T-helper 1 cell treated with Interleukin-12 subunit alpha and Interleukin-12 subunit beta and Interleukin-4 antibody, amounts not matched to agents 30 μg/mL and 1 μg/mL, for 36 hours (primary cell): Measurements from ENCODE around the gene LY86.

Experiments used
- H3K27ac Mint-ChIP-seq: one replicate; pipeline ENCODE4 v1.8.0; 2021; ENCODE audit warnings: mild to moderate bottlenecking, mixed read lengths
- H3K27me3 Mint-ChIP-seq: one replicate; pipeline ENCODE4 v1.8.0; 2021; ENCODE audit warnings: low read depth, mixed read lengths
- H3K36me3 Mint-ChIP-seq: one replicate; pipeline ENCODE4 v1.8.0; 2021; ENCODE audit warnings: low read depth, mixed read lengths
- H3K4me1 Mint-ChIP-seq: one replicate; pipeline ENCODE4 v1.8.0; 2021; ENCODE audit warnings: low read depth, mixed read lengths
- H3K4me3 Mint-ChIP-seq: one replicate; pipeline ENCODE4 v1.8.0; 2021; ENCODE audit warnings: mild to moderate bottlenecking, moderate library complexity, mixed read lengths
- H3K9me3 Mint-ChIP-seq: one replicate; pipeline ENCODE4 v1.8.0; 2021; ENCODE audit warnings: mixed read lengths

The LY86 gene

DNA sequence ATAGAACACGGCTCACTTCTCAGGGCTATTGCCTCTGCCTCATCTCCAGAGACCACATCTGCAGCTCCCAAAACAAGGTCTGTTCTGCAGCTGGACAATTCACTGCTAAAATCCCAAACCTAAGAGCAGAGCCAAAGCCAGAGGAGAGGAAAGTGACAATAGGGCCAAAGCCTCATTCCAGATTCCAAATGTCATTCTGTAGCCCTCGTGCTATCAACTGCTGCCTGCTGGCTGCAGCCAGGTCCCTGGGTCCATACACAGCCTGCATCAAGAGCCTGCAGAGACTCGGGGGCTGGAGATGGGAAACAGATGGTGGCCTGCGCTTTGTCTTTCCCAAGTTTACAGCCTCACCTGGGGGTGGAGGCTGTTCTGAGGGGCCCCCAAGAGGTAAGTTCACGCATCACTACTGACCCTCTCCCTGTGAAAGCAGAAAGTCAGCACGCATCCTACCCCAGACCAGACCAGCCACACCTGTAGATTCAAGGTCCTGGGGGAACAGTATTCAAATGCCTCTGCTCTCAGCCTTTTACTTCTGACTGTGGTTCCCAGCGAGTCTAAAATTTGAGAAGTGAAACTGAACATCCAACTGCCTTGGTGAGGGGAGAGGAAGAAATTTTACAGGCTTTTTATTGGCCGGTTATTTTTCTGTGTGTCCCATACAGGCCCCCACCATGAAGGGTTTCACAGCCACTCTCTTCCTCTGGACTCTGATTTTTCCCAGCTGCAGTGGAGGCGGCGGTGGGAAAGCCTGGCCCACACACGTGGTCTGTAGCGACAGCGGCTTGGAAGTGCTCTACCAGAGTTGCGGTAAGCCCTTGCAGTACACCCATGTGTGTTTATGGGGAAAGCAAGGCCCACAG, at the start of gene LY86:
Gene LY86 (plus strand): TSS at position 657 of the 860 bp plus-strand sequence. CDS start 15 bp downstream, at position 672.
- peaks cover 63% of the 10 kb centered on the region for H3K4me1 Mint-ChIP-seq
- H3K9me3 Mint-ChIP-seq = peaks cover 9% of the 10 kb centered on the region
- H3K27ac Mint-ChIP-seq = peak within 1 kb of the TSS; percentile 81
- H3K27me3 Mint-ChIP-seq = no peaks in the 10 kb centered on the region
- H3K36me3 Mint-ChIP-seq = peaks cover 24% of the 10 kb centered on the region
- peak within 1 kb of the TSS; percentile 56 for H3K4me3 Mint-ChIP-seq

DNA sequence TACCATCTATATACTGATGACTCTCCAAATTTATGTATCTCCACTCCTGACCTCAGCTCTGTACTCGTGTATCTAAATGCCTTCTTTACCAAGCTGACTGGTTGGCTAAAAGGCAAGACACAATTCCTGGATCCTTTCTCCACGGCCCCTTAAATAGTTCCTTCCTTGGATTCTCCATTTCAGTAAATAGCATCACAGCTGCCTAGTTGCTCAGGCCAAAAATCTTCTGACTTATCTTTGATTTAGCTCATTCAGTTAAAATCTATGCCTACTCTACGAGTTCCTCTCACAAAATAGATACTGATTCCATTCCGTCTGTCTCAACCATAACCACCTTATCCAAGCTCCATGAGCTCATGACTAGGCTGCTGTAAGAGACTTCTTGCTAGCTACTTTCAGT, 49.5 kb upstream of the LY86 start:
- peaks cover 70% of the 10 kb centered on the region for H3K27me3 Mint-ChIP-seq

DNA sequence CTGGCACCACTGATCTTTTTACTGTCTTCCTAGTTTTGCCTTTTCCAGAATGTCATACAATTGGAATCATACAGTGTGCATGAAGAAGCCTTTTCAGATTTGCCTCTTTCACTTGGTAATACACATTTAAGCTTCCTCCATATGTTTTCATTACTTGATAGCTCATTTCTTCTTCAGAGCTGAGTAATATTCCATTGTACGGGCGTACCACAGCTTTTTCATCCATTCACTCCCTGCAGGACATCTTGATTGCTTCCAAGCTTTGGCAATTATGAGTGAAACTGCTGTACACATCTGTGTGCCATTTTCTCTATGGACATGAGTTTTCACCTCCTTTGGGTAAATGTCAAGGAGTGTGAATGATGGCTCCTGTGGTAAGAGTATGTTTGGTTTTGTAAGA, 46.2 kb upstream of the LY86 start:
- peaks cover 86% of the 10 kb centered on the region for H3K27me3 Mint-ChIP-seq
- H3K9me3 Mint-ChIP-seq = no peaks in the 10 kb centered on the region
- no peak overlapping the region for H3K4me3 Mint-ChIP-seq
- H3K27ac Mint-ChIP-seq = no peak overlapping the region
- H3K4me1 Mint-ChIP-seq = peaks cover 19% of the 10 kb centered on the region
- H3K36me3 Mint-ChIP-seq = no peaks in the 10 kb centered on the region

More for the DNA sequence above, 49.5 kb upstream of the LY86 start:
- peaks cover 13% of the 10 kb centered on the region for H3K4me1 Mint-ChIP-seq
- H3K4me3 Mint-ChIP-seq = no peak overlapping the region
- H3K27ac Mint-ChIP-seq = no peak overlapping the region
- H3K9me3 Mint-ChIP-seq = no peaks in the 10 kb centered on the region
- H3K36me3 Mint-ChIP-seq = no peaks in the 10 kb centered on the region

DNA sequence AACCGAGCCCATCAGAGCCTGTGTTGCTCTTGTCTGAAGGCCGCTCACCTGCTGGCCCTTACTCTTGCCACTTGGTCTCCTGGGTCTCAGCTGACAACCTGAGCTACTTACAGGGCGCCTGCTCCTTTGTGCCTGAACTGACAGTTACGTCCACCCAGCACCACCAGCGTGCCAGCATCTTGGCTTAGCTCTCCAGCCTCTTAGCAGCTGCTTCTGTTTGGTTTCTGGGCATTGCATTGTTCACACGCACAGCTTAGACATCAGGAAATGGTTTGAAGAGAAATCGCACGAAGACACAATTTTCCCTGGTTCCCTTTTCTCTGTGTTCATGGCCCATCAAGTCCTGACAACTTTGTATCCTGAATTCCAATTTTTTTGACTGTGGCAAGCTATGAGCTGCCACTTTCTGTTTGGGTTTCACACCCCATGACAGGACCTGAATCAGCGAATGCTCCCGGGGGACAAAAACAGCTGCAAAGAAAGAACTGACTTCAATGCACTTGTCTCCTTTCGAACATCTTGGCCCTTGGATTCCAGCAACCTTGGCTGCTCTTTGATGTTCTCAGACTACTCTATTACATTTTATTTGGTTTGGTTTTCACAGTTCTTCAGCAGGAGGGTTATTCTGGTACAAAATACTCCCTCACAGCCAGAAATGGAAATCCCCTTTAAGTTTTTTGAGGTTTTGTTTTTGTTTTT, 45.2 kb upstream of the LY86 start:
- Mint-ChIP-seq H3K27me3 (peaks cover 90% of the 10 kb centered on the region), H3K9me3 (no peaks in the 10 kb centered on the region), H3K4me1 (peaks cover 18% of the 10 kb centered on the region), H3K4me3 (no peak overlapping the region), H3K36me3 (no peaks in the 10 kb centered on the region), H3K27ac (no peak overlapping the region)

DNA sequence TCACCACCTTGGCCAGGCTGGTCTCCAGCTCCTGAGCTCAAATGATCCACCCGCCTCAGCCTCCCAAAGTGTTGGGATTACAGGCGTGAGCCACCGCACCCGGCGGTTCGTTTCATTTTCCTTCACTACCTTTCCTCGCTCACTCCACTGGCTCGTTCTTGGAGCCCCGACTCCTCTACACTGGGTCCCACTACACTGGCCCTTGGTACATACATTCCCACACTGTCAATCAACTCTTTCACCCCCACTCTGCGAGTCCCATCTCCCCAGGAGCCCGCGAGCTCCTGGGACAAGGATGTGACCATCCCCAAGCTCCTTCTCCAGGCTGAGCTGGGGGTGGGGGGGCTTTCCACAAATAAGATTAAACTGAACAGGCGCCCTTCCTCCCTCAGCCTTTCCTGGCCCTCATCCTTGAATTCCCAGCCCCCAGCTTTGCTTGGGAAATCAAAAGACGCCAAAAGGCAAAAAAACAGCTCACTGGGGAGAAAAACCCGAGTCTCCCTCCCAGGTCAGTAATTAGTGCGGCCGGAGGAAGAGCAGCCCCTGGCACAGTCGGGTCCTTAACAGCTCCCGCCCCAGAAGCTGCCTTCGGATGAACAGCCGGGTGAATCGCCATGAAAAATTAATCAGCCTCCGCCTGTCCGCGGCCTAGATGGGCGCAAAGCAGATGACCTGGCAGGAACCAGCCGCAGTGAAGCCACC, 42.8 kb upstream of the LY86 start:
- Mint-ChIP-seq H3K4me3 (no peak overlapping the region), H3K36me3 (no peaks in the 10 kb centered on the region), H3K9me3 (no peaks in the 10 kb centered on the region), H3K4me1 (peaks cover 16% of the 10 kb centered on the region), H3K27ac (no peak overlapping the region), H3K27me3 (peaks cover 83% of the 10 kb centered on the region)

DNA sequence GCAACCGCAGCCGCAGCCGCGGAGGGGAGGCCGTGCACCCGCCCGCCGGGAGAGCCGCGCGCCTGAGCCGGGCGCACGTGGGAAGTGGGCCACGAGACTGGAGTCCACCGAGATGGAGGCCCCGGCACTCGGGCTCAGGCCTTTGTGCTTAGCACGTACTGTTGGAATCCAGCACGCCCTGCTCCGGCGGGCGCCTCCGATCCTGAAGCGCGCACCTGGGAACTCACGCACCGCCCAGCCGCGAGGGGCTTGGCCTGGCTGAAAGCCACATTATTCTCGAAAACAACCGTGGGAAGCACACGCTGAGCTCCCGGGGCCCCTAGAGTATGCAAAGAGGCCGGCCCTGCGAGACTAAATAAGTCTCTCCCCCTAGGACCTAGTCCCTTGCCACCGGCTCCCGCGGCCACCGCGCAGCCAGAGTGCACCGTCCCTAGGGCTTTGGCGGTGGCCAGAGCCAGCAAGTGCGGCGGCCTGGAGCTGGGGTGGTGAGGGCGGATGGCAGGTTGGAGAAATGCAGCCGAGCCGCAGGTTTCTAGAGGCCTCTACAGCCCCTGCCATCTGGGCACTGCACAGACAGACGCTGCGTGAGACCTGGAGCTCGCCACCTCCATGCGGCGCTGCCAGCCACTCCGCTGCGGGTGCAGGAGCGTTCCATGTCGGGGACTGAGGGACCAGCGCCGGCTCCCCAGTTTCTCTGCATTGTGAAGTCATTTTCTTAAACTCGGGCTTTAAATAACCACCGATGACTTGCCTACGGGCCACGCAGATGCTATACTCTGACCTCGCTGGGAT, 42.0 kb upstream of the LY86 start:
- peaks cover 78% of the 10 kb centered on the region for H3K27me3 Mint-ChIP-seq
- H3K4me3 Mint-ChIP-seq = peak overlapping the region; percentile 29

DNA sequence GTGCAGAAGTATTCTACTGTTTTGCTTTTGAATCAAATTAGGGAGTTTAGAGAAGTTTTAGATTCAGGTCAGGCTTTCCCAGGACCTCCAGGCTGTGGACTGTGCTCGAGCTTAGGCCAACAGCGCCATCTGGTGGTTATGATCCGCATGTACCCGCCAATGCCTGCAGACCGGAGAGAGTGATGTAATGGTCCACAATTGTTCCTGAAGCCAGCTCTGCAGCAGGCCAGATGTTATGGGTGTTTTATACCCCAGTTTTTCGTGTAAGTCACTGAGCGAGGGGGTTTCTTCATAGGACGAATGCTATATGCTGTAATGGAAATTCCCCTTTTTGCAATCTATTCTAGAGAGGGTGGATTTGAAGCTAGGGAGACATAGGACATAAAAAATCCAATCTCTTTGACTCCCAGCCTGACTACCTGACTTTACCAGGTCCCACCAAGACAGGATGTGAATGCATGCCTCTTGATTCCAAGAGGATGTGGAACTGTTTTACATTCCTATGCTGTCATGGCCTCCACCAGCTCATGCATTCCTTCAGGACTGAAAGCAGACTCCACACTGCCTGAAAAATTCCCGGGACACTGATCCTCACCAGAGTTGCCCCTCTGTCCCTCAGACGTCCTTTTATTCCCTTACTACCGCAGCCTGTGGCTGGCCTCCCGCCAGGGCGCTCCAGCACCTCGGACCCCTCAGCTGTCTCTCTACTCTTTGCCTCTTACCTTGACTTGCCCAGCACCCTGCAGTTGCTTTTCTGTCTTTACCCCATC, 41.2 kb upstream of the LY86 start:
- H3K9me3 Mint-ChIP-seq = no peaks in the 10 kb centered on the region
- H3K4me3 Mint-ChIP-seq = peak overlapping the region; percentile 29
- H3K4me1 Mint-ChIP-seq = peaks cover 16% of the 10 kb centered on the region
- H3K27ac Mint-ChIP-seq = no peak overlapping the region
- H3K36me3 Mint-ChIP-seq = no peaks in the 10 kb centered on the region
- peaks cover 70% of the 10 kb centered on the region for H3K27me3 Mint-ChIP-seq

More for the DNA sequence above, 42.0 kb upstream of the LY86 start:
- H3K27ac Mint-ChIP-seq = no peak overlapping the region
- no peaks in the 10 kb centered on the region for H3K36me3 Mint-ChIP-seq
- no peaks in the 10 kb centered on the region for H3K9me3 Mint-ChIP-seq
- peaks cover 16% of the 10 kb centered on the region for H3K4me1 Mint-ChIP-seq

DNA sequence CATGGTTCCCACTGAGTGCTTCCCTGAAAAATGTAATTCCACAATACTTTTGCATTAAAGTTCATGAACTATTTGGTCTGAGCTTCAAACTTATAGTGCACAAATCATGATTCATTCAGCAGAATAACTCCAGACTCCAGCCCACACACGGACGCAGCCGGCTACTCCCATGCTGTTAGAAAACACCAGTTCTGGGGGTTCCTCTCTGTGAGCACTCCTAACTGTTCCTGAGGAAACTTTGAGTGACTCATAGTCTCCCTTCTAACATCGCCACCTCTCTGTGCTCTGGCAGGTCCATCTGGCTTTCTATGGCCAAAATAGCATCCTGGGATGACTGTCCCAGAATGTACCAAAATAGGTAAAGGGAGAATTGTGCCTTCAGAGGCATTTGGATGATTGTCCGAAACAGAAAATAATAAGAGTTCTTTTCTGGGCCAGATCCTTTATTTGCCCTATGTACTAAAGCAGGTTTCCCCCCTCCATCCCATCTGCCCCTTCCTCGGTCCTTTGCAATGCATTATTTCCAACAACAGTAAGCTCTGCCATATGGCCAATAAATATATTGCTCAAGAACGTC, 32.3 kb upstream of the LY86 start:
- Mint-ChIP-seq H3K27ac (no peak overlapping the region), H3K36me3 (no peaks in the 10 kb centered on the region), H3K27me3 (peaks cover 9% of the 10 kb centered on the region), H3K4me3 (no peak overlapping the region), H3K4me1 (peaks cover 31% of the 10 kb centered on the region), H3K9me3 (no peaks in the 10 kb centered on the region)

DNA sequence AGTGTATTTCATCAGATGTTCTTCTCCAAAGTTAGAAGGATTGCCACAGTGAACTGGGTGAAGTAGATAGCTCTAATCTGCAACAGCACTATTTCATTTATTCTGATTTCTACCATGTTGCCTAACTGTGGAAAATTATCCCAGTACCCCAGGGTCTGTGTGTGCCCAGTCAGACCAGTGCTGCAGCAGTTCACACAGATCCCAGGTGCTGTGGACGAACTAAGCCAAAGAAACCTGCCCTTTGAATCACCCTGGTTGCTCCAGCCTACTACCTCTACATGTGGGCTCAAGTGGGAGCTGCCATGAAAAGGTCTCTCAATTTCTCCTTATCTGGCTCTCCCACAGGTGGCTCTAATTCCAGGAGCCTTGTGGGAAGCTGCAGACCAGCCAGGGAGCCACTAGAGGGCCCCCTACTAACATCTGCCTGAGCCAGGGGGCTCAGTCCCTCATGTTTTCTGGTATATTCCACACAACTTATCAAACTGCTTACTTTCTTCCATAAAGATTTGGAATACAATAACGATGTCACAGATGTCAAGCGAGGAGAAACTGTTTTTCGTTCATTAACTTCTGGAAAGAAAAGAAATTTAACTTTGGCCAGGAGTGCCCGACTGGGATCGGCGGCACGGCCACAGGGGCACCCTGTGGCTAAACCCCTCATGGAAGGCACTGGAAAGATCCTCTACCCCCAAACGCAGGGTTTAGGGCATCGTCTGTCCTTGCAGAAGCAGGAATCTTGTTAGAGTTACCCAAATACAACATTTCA, 31.6 kb upstream of the LY86 start:
- H3K27me3 Mint-ChIP-seq = peaks cover 9% of the 10 kb centered on the region
- H3K4me3 Mint-ChIP-seq = no peak overlapping the region
- no peak overlapping the region for H3K27ac Mint-ChIP-seq

DNA sequence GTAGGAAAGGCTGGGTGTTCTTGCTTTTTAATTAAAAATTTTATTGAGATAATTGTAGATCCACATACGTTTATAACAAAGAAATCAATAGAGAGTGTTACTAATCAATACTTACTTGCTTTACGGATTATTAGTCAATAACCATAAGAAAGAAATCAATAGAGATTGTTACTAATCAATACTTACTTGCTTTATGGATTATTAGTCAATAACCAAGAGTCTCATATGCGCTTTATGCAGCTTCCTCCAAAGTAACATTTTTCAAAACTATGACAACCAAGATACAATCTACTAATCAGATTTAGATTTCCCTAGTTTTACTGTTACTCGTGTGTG, 31.0 kb upstream of the LY86 start:
- Mint-ChIP-seq H3K27ac (no peak overlapping the region), H3K4me1 (peaks cover 36% of the 10 kb centered on the region), H3K4me3 (no peak overlapping the region), H3K27me3 (peaks cover 9% of the 10 kb centered on the region), H3K36me3 (no peaks in the 10 kb centered on the region), H3K9me3 (no peaks in the 10 kb centered on the region)

More for the DNA sequence above, 31.6 kb upstream of the LY86 start:
- Mint-ChIP-seq H3K4me1 (peaks cover 34% of the 10 kb centered on the region), H3K36me3 (no peaks in the 10 kb centered on the region), H3K9me3 (no peaks in the 10 kb centered on the region)

DNA sequence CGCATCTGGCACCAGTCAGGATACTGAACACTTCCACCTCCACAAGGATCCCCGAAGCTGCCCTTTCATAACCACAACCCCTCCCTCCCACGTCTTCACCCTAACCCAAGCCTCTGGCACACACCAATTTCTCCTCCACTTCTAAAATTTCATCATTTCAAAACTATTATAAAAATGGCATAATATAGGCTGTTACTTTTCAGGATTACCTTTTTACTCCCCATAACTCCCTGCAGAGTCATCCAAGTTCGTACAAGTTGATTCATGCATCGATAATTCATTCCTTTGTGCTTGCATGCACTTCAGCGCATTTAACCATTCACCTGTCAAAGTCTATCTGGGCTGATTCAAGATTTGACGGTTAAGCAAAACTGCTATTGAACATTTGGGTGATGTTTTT, 30.6 kb upstream of the LY86 start:
- Mint-ChIP-seq H3K4me1 (peaks cover 38% of the 10 kb centered on the region), H3K27ac (no peak overlapping the region), H3K36me3 (no peaks in the 10 kb centered on the region), H3K27me3 (peaks cover 7% of the 10 kb centered on the region), H3K4me3 (no peak overlapping the region), H3K9me3 (no peaks in the 10 kb centered on the region)

DNA sequence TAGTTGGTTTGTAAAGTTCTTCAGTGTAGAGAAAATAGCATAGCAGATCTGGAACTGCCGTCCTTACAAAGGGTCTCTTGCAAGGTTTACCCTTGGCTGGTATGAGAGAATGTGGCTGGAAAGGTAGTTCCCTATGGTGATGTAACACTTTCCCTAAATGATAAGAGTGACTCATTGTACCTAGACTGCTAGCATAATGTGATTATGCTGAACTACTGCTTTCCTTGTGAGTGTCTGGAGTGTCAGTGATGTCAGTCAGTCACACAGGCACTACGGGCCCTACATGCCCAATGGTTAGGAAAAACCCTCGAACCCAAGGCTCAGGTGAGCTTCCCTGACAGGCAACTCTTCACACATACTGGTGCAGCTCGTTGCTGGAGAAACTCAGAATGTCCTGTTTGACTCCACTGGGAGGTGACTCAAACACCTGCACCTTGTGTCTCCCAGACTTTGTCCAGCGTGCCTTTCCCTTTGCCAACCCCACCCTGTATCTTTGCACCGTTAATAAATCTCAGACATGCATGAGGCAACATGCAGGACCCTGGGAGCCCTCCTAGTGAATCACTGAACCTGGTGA, 28.4 kb upstream of the LY86 start:
- no peak overlapping the region for H3K4me3 Mint-ChIP-seq
- peaks cover 6% of the 10 kb centered on the region for H3K36me3 Mint-ChIP-seq
- H3K4me1 Mint-ChIP-seq = peaks cover 49% of the 10 kb centered on the region
- H3K27me3 Mint-ChIP-seq = peaks cover 4% of the 10 kb centered on the region
- H3K9me3 Mint-ChIP-seq = peaks cover 12% of the 10 kb centered on the region
- H3K27ac Mint-ChIP-seq = no peak overlapping the region
